Uterus (tissue), 4 donors: ENCODE measurements around the gene COL28A1. TPM values are rescaled to one million over a fixed set of nuclear protein-coding genes. Genes with fewer than 3 reads are reported as not detected.
A peak's percentile ranks its signal among the peaks of the same experiment; 100 is the strongest.

ENCODE experiments used
- DNase-seq, 2 donors: peaks; one replicate each; pipeline ENCODE4 v3.0.0-alpha.2; 2019 to 2020
- H3K27ac ChIP-seq, 2 donors: fragments of 200-600 bp; sonication (generic); 1 replicate in 1 of 2; 2 replicates in 1 of 2; pipeline ENCODE4 v1.5.1; 2016 to 2018
- H3K27me3 ChIP-seq, 2 donors: fragments of 200-600 bp; sonication (generic); one replicate each; pipeline ENCODE4 v1.5.1; 2018 to 2019; ENCODE audit warnings: control low read depth in 1 of 2
- H3K36me3 ChIP-seq, 2 donors: fragments of 200-600 bp; sonication (generic); one replicate each; pipeline ENCODE4 v1.5.1; 2019; ENCODE audit warnings: control low read depth in 1 of 2
- H3K4me1 ChIP-seq, 2 donors: fragments of 200-600 bp; sonication (generic); one replicate each; pipeline ENCODE4 v1.5.1; 2018 to 2019; ENCODE audit warnings: control low read depth in 1 of 2
- H3K4me3 ChIP-seq, 2 donors: fragments of 200-600 bp; sonication (generic); 1 replicate in 1 of 2; 2 replicates in 1 of 2; pipeline ENCODE4 v1.5.1; 2018 to 2019; ENCODE audit warnings: mild to moderate bottlenecking in 1 of 2
- H3K9me3 ChIP-seq, 2 donors: fragments of 200-600 bp; sonication (generic); one replicate each; pipeline ENCODE4 v1.5.1; 2019; ENCODE audit warnings: control low read depth in 1 of 2
- POLR2A ChIP-seq, 2 donors: fragments of 450-650 bp; IDR thresholded peaks; one replicate each; pipeline ENCODE4 v1.6.1; 2016; ENCODE audit warnings: antibody characterized with exemption in 2 of 2, mild to moderate bottlenecking in 1 of 2, moderate library complexity in 1 of 2
- intact Hi-C: fragments of 100-400 bp; cut with DNase I; formaldehyde crosslinking; loops from one replicate; pipeline ENCODE4 v1.15.1; 2023; ENCODE audit warnings: low total_unique reads
- total RNA-seq, 4 donors: library from RNA; depleted of rRNA in 3 of 4; stranded (reverse); fragments of >200 nt in 3 of 4; gene quantifications; one replicate each; pipeline versions ENCODE4 v1.1.0 to v1.2.4, GENCODE V29; 2014 to 2023
- TF ChIP-seq, protein P1 (sequence below), 4 experiments: fragments of 200-600 bp in 2 of 4; fragments of 450-650 bp in 2 of 4; sonication (generic) in 2 of 4; IDR thresholded peaks; one replicate each; pipeline ENCODE4 v1.5.1; 2016 to 2019; ENCODE audit warnings: antibody characterized with exemption in 4 of 4, mild to moderate bottlenecking in 2 of 4, moderate library complexity in 1 of 4
- donor health status: DM: yes; HTN: yes; CAD: no.

Gene COL28A1
- total RNA-seq, 4 donors from 2014 or later: 0.26 to 6.8 (median 1.7) TPM

DNA sequence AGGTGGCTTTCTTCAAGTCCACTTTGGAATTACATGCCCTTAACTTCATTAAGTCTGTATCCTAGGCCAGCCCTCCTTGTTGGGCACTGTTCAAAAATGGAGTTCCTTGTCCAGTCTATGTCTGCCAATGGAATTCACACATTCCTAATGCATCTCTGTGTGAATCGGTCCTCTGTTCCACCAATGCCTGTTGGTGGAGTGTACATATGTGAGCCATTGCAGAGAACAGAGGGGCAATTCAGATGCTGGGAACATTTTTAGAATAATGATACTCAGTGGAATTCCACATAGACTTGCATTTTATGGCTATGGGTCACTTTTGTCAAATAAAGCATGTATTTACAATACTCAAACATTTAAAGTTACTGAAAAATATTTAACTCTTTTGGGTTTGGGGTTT is 108.3 kb downstream of the COL28A1 start:
- intact Hi-C loops: no loop called here
- no peaks in the 10 kb centered on the region for H3K27me3 ChIP-seq
- H3K4me1 ChIP-seq: no peaks in the 10 kb centered on the region
- no peaks in the 10 kb centered on the region for H3K36me3 ChIP-seq
- H3K9me3 ChIP-seq: no peaks in the 10 kb centered on the region
- H3K27ac ChIP-seq: no peak overlapping the region
- DNase-seq: no peak
- no peak for TF ChIP-seq POLR2A (IDR thresholded peaks at IDR 0.05)
- TF ChIP-seq, protein P1, sequence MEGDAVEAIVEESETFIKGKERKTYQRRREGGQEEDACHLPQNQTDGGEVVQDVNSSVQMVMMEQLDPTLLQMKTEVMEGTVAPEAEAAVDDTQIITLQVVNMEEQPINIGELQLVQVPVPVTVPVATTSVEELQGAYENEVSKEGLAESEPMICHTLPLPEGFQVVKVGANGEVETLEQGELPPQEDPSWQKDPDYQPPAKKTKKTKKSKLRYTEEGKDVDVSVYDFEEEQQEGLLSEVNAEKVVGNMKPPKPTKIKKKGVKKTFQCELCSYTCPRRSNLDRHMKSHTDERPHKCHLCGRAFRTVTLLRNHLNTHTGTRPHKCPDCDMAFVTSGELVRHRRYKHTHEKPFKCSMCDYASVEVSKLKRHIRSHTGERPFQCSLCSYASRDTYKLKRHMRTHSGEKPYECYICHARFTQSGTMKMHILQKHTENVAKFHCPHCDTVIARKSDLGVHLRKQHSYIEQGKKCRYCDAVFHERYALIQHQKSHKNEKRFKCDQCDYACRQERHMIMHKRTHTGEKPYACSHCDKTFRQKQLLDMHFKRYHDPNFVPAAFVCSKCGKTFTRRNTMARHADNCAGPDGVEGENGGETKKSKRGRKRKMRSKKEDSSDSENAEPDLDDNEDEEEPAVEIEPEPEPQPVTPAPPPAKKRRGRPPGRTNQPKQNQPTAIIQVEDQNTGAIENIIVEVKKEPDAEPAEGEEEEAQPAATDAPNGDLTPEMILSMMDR (IDR thresholded peaks at IDR 0.05): no peak
- no peak overlapping the region for H3K4me3 ChIP-seq

DNA sequence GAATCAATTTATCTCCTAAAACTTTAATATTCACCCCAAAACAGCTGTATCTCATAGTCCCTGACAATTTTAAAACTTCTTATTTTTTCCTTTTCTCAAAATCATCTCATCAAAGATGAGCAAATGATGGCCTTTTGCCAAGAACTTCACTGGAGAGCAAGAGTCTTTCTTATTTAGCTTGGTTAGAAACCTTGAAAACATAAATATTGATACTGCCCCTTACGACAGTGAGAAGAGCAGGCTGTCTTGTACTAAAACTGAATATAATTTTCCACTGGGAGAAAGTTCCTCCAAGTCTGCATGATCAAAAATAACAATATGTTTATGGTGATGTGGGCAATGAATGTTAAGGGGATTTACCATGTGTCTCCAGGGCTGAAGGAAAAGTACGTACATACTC is 109.0 kb downstream of the COL28A1 start:
- no peaks in the 10 kb centered on the region for H3K36me3 ChIP-seq
- H3K27me3 ChIP-seq: no peaks in the 10 kb centered on the region
- no peak overlapping the region for H3K27ac ChIP-seq
- DNase-seq: no peak
- intact Hi-C loops: no loop called here
- H3K4me3 ChIP-seq: no peak overlapping the region
- no peaks in the 10 kb centered on the region for H3K4me1 ChIP-seq
- TF ChIP-seq POLR2A (IDR thresholded peaks at IDR 0.05): no peak
- TF ChIP-seq, protein P1 (IDR thresholded peaks at IDR 0.05): no peak
- no peaks in the 10 kb centered on the region for H3K9me3 ChIP-seq

GRCh38 chr7:7425321-7425720 is 110.4 kb downstream of the COL28A1 start:
- no peaks in the 10 kb centered on the region for H3K4me1 ChIP-seq
- intact Hi-C loops: no loop called here
- no peak for DNase-seq
- H3K36me3 ChIP-seq: no peaks in the 10 kb centered on the region
- H3K27me3 ChIP-seq: no peaks in the 10 kb centered on the region
- H3K9me3 ChIP-seq: no peaks in the 10 kb centered on the region
- TF ChIP-seq, protein P1 (IDR thresholded peaks at IDR 0.05): no peak
- H3K4me3 ChIP-seq: no peak overlapping the region
- H3K27ac ChIP-seq: no peak overlapping the region

GRCh38 chr7:7424151-7424873 is 111.4 kb downstream of the COL28A1 start:
- Histone ChIP-seq H3K36me3 (no peaks in the 10 kb centered on the region), H3K9me3 (no peaks in the 10 kb centered on the region), H3K27me3 (no peaks in the 10 kb centered on the region), H3K4me1 (no peaks in the 10 kb centered on the region), H3K27ac (peak overlapping the region in 1 of 2 donors; percentile 36), H3K4me3 (peak overlapping the region; percentile 24 to 37)
- intact Hi-C loops: no loop called here
- TF ChIP-seq POLR2A (IDR thresholded peaks at IDR 0.05): no peak
- TF ChIP-seq, protein P1 (IDR thresholded peaks at IDR 0.05): peak; percentile 62 to 74 (median 71)
- peak; percentile 45 to 50 for DNase-seq

- H3K4me1 ChIP-seq: no peaks in the 10 kb centered on the region
- intact Hi-C loops: no loop called here
Measured at GRCh38 chr7:7422641-7423040, 113.0 kb downstream of the COL28A1 start.

More at GRCh38 chr7:7422641-7423040, 113.0 kb downstream of the COL28A1 start:
- no peak for TF ChIP-seq POLR2A (IDR thresholded peaks at IDR 0.05)
- TF ChIP-seq, protein P1 (IDR thresholded peaks at IDR 0.05): no peak
- Histone ChIP-seq H3K36me3 (no peaks in the 10 kb centered on the region), H3K4me3 (no peak overlapping the region), H3K27me3 (no peaks in the 10 kb centered on the region), H3K9me3 (no peaks in the 10 kb centered on the region), H3K27ac (no peak overlapping the region)
- DNase-seq: no peak
